Glomerular visceral epithelial cell (primary cell): ENCODE results near the gene EIF5AL1.
"Not testable (repeated sequence)": the region's sequence is repeated elsewhere in the genome, so short reads cannot be mapped to it uniquely, and the experiment has no call there.

Source experiments
- DNase-seq: peaks from one replicate; pipeline ENCODE4 v3.0.0-alpha.2; 2016; ENCODE audit errors: extremely low spot score

Gene EIF5AL1

GRCh38 chr10:79555354-79556309, 43.3 kb downstream of the EIF5AL1 start:
- no peak for DNase-seq

GRCh38 chr10:79556961-79557360, 44.6 kb downstream of the EIF5AL1 start:
- DNase-seq = not testable (repeated sequence)

GRCh38 chr10:79559726-79560125, 47.4 kb downstream of the EIF5AL1 start:
- peak; percentile 27 for DNase-seq

- no peak for DNase-seq
Observed at GRCh38 chr10:79560160-79560709, 47.9 kb downstream of the EIF5AL1 start, which contains the start of gene SFTPA2. Gene SFTPA2, minus strand, starts transcription at chr10:79560407. Its CDS starts 924 bp downstream, at chr10:79559483.

GRCh38 chr10:79561257-79561656, 48.9 kb downstream of the EIF5AL1 start:
- DNase-seq = no peak

GRCh38 chr10:79562135-79562756, 49.9 kb downstream of the EIF5AL1 start:
- DNase-seq = peak; percentile 53

- DNase-seq = no peak
Observed at GRCh38 chr10:79563426-79563825, 51.1 kb downstream of the EIF5AL1 start.
